NCI-H2081 treated with DMSO at 0.1 percent for 48 hours (cell line): ENCODE measurements around the gene PCDHA3.
A peak's percentile ranks its signal among the peaks of the same experiment; 100 is the strongest.
"Not testable (repeated sequence)": the region's sequence is repeated elsewhere in the genome, so short reads cannot be mapped to it uniquely, and the experiment has no call there.

ENCODE experiments used
- DNase-seq: peaks from one replicate; lab custom pipeline; 2025; lab: John Stamatoyannopoulos, UW

The PCDHA3 gene

GRCh38 chr5:140821375-140822280, 20.8 kb downstream of the PCDHA3 start, which contains the start of gene PCDHA5:
PCDHA5 (plus strand) TSS chr5:140821613.
- no peak for DNase-seq

- no peak for DNase-seq
Measured at GRCh38 chr5:140822281-140822629, 21.4 kb downstream of the PCDHA3 start.

- not testable (repeated sequence) for DNase-seq
Measured at GRCh38 chr5:140822969-140823368, 22.1 kb downstream of the PCDHA3 start.

- no peak for DNase-seq
Measured at GRCh38 chr5:140823475-140823874, 22.6 kb downstream of the PCDHA3 start.

- peak; percentile 30 for DNase-seq
Measured at GRCh38 chr5:140827704-140828361, 27.0 kb downstream of the PCDHA3 start, which contains the start of gene PCDHA6. PCDHA6 (plus strand) TSS chr5:140827960; CDS start chr5:140828092, 132 bp downstream.

- DNase-seq, result peak; percentile 40
Measured at GRCh38 chr5:140828362-140828737, 27.5 kb downstream of the PCDHA3 start.

- DNase-seq, result not testable (repeated sequence)
Measured at GRCh38 chr5:140829511-140830501, 28.9 kb downstream of the PCDHA3 start.

- no peak for DNase-seq
Measured at GRCh38 chr5:140833993-140834392, 33.1 kb downstream of the PCDHA3 start, which contains the start of gene PCDHA7. PCDHA7 (plus strand) TSS chr5:140834269; CDS start chr5:140834384, 115 bp downstream.

- DNase-seq, result not testable (repeated sequence)
Measured at GRCh38 chr5:140834439-140835008, 33.7 kb downstream of the PCDHA3 start.

- DNase-seq, result no peak
Measured at GRCh38 chr5:140835622-140836510, 35.0 kb downstream of the PCDHA3 start.

- DNase-seq, result peak; percentile 26
Measured at GRCh38 chr5:140840978-140841962, 40.4 kb downstream of the PCDHA3 start, which contains the start of gene PCDHA8. PCDHA8 (plus strand) TSS chr5:140841187; CDS start chr5:140841322, 135 bp downstream.

- no peak for DNase-seq
Measured at GRCh38 chr5:140842798-140843733, 42.2 kb downstream of the PCDHA3 start.

- DNase-seq, result not testable (repeated sequence)
Measured at GRCh38 chr5:140848139-140849102, 47.6 kb downstream of the PCDHA3 start, which contains the start of gene PCDHA9. PCDHA9 (plus strand) TSS chr5:140848382; CDS start chr5:140848496, 114 bp downstream.

GRCh38 chr5:140849831-140850634, 49.2 kb downstream of the PCDHA3 start:
- DNase-seq, result not testable (repeated sequence)
